Astrocyte (in vitro differentiated cells and primary cell): ENCODE results near the gene GTSE1.

Experiments used
- CTCF ChIP-seq: IDR thresholded peaks from 2 replicates; pipeline ENCODE4 v1.5.1; 2011; ENCODE audit warnings: low read depth, mild to moderate bottlenecking, inconsistent platforms, low read length, moderate library complexity; ENCODE audit not compliant: insufficient read depth
- EZH2 ChIP-seq: IDR thresholded peaks from 2 replicates; pipeline ENCODE4 v1.6.1; 2012; ENCODE audit warnings: mild to moderate bottlenecking, low read length, inconsistent platforms; ENCODE audit not compliant: insufficient read depth

- TF ChIP-seq CTCF (no peak), EZH2 (no peak)
Observed at GRCh38 chr22:46362934-46363515, 66.4 kb downstream of the GTSE1 start.
